ENCODE data around the gene DLGAP1. TPM values are rescaled to one million over a fixed set of nuclear protein-coding genes. Genes with fewer than 3 reads are reported as not detected.

The DLGAP1 gene
- total and polyA plus RNA-seq, 7 experiments from 2014 or later, result 0.32 to 1.0 TPM; not detected in 5

GRCh38 chr18:3932276-3932675 is 522.8 kb downstream of the DLGAP1 start:
- POLR2A ChIA-PET, result no interaction called here
- no peak overlapping the region for H3K27ac ChIP-seq (ENCODE audit: low read depth, low read length)
- Mint-ChIP-seq H3K27me3 (peaks cover 0 to 11% (median 0%) of the 10 kb centered on the region in 5 donors), H3K9me3 (no peaks in the 10 kb centered on the region), H3K4me3 (no peak overlapping the region), H3K27ac (peak overlapping the region in 1 of 9 donors; percentile 17), H3K4me1 (no peaks in the 10 kb centered on the region), H3K36me3 (no peaks in the 10 kb centered on the region)
- no peaks in the 10 kb centered on the region for H3K4me1 ChIP-seq (ENCODE audit: control insufficient read depth in 2 of 2, insufficient read depth in 2 of 2, low read length in 2 of 2)
- H3K36me3 ChIP-seq (ENCODE audit: control insufficient read depth in 2 of 3, insufficient read depth in 3 of 3, low read length in 3 of 3), result no peaks in the 10 kb centered on the region
- no peaks in the 10 kb centered on the region for H3K9me3 ChIP-seq (ENCODE audit: control insufficient read depth in 2 of 3, low read length in 3 of 3)
- intact Hi-C loops (cut with micrococcal nuclease), result no loop called here
- no peaks in the 10 kb centered on the region for H3K27me3 ChIP-seq (ENCODE audit: control insufficient read depth in 2 of 2, insufficient read depth in 2 of 2, low read length in 2 of 2)
- CTCF ChIA-PET, result no interaction called here
- ATAC-seq (no peak), DNase-seq (no peak)
- no peak overlapping the region for H3K4me3 ChIP-seq (ENCODE audit: low read length)

- no peak for ATAC-seq
- intact Hi-C loops (cut with micrococcal nuclease), result no loop called here
- Mint-ChIP-seq H3K27ac (no peak overlapping the region), H3K9me3 (no peaks in the 10 kb centered on the region), H3K4me3 (no peak overlapping the region), H3K36me3 (no peaks in the 10 kb centered on the region), H3K4me1 (no peaks in the 10 kb centered on the region), H3K27me3 (peaks cover 0 to 11% (median 0%) of the 10 kb centered on the region in 5 donors)
- H3K36me3 ChIP-seq (ENCODE audit: control insufficient read depth in 2 of 3, insufficient read depth in 3 of 3, low read length in 3 of 3), result no peaks in the 10 kb centered on the region
- no peak overlapping the region for H3K27ac ChIP-seq (ENCODE audit: low read depth, low read length)
- ChIA-PET CTCF (no interaction called here), POLR2A (no interaction called here)
- H3K4me3 ChIP-seq (ENCODE audit: low read length), result no peak overlapping the region
- no peaks in the 10 kb centered on the region for H3K4me1 ChIP-seq (ENCODE audit: control insufficient read depth in 2 of 2, insufficient read depth in 2 of 2, low read length in 2 of 2)
- no peak for DNase-seq
- H3K9me3 ChIP-seq (ENCODE audit: control insufficient read depth in 2 of 3, low read length in 3 of 3), result no peaks in the 10 kb centered on the region
- H3K27me3 ChIP-seq (ENCODE audit: control insufficient read depth in 2 of 2, insufficient read depth in 2 of 2, low read length in 2 of 2), result no peaks in the 10 kb centered on the region
These were observed 523.5 kb downstream of the DLGAP1 start for GRCh38 chr18:3931542-3932112.

DNA sequence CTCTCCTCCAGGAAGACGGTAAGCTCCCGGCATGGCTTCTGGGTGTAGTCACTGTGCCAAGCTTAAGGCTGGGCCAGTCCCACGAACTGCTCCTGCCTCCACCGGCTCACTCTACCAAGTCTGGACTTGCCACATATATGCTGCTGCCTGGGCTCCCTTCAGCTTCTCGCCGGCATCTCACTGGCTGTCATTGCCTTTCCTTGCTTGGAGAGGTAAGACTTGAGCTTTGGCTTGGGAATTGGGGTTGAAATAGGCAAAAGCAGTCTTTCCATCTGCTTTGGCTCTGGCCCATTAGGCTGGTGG is 524.1 kb downstream of the DLGAP1 start:
- CTCF ChIA-PET, result no interaction called here
- H3K9me3 Mint-ChIP-seq, result no peaks in the 10 kb centered on the region

DNA sequence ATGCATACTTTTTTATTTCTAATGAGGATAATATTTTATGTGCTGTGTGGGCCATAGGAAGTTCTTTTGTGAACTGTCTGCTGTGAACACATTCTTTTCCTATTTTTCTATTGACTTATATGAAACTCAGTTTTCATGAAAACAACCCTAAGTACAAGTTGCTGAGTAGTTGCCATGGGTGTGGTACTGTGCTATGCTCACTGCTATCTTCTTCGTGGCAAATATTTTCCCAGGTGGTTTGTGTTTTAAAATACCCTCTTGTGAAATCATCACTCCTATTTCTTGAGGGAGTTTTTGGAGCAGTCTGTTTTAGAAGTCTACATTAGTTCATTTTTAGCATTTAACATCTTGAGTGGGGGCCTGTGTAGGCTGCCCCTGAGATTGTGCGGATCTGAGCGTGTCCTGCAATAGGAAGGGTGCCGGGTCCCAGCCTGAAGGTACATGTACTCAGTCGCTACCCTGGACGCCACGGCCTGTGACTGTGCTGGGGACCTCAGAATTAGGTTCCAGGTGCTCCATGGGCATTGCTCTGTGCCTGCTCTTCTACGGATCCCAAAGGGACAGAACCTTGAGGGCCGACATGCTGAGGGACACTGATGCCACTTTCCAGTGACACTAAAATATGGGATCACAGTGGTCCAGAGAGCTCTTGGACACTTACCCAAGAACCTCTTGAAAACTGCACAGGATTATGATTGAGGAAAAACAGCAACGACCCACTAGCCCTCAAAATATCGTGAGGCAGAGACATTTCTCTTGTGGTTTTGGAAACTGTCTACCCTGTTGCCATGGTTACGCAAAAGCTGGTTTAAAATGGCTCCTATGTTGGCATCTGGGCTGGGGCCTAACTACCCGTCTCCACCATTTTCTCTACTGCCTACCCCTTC is 524.7 kb downstream of the DLGAP1 start:
- H3K36me3 ChIP-seq (ENCODE audit: control insufficient read depth in 2 of 3, insufficient read depth in 3 of 3, low read length in 3 of 3), result no peaks in the 10 kb centered on the region
- ChIA-PET CTCF (no interaction called here), POLR2A (no interaction called here)
- intact Hi-C loops (cut with micrococcal nuclease), result no loop called here
- H3K4me3 ChIP-seq (ENCODE audit: low read length), result no peak overlapping the region
- Mint-ChIP-seq H3K4me1 (no peaks in the 10 kb centered on the region), H3K36me3 (no peaks in the 10 kb centered on the region), H3K27ac (no peak overlapping the region), H3K4me3 (no peak overlapping the region), H3K9me3 (no peaks in the 10 kb centered on the region), H3K27me3 (peaks cover 0 to 8% (median 4%) of the 10 kb centered on the region in 5 donors)
- H3K27me3 ChIP-seq (ENCODE audit: control insufficient read depth in 2 of 2, insufficient read depth in 2 of 2, low read length in 2 of 2), result no peaks in the 10 kb centered on the region
- no peaks in the 10 kb centered on the region for H3K9me3 ChIP-seq (ENCODE audit: control insufficient read depth in 2 of 3, low read length in 3 of 3)
- H3K4me1 ChIP-seq (ENCODE audit: control insufficient read depth in 2 of 2, insufficient read depth in 2 of 2, low read length in 2 of 2), result no peaks in the 10 kb centered on the region
- ATAC-seq, result no peak
- DNase-seq, result no peak
- H3K27ac ChIP-seq (ENCODE audit: low read depth, low read length), result no peak overlapping the region

More for the DNA sequence above, 524.1 kb downstream of the DLGAP1 start:
- no peak overlapping the region for H3K27ac ChIP-seq (ENCODE audit: low read depth, low read length)
- no peak for ATAC-seq
- H3K4me3 ChIP-seq (ENCODE audit: low read length), result no peak overlapping the region
- H3K27me3 ChIP-seq (ENCODE audit: control insufficient read depth in 2 of 2, insufficient read depth in 2 of 2, low read length in 2 of 2), result no peaks in the 10 kb centered on the region
- DNase-seq, result no peak
- Mint-ChIP-seq H3K27ac (no peak overlapping the region), H3K36me3 (no peaks in the 10 kb centered on the region), H3K4me3 (no peak overlapping the region), H3K4me1 (no peaks in the 10 kb centered on the region), H3K27me3 (peaks cover 0 to 5% (median 0%) of the 10 kb centered on the region in 5 donors)
- intact Hi-C loops (cut with micrococcal nuclease), result no loop called here
- POLR2A ChIA-PET, result no interaction called here
- H3K4me1 ChIP-seq (ENCODE audit: control insufficient read depth in 2 of 2, insufficient read depth in 2 of 2, low read length in 2 of 2), result no peaks in the 10 kb centered on the region
- H3K9me3 ChIP-seq (ENCODE audit: control insufficient read depth in 2 of 3, low read length in 3 of 3), result no peaks in the 10 kb centered on the region
- H3K36me3 ChIP-seq (ENCODE audit: control insufficient read depth in 2 of 3, insufficient read depth in 3 of 3, low read length in 3 of 3), result no peaks in the 10 kb centered on the region

DNA sequence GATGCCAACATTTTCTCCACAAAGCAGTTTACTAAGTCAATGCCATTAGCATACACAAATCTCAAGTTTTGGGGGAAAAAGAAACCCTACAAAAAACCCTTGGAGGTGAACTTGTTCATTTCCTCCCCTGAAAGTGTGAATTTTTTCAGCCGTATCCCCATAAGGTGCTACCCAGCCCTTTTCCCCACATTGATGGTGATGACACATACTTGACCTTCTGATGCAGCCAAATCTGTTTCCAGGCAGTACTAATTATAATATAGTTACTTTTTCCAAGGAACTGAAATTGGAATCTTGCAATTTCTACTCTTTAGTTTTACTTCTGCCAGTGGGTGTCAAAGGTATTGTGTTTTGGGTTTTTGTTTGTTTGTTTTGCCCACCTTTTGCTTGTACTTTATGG is 530.7 kb downstream of the DLGAP1 start:
- POLR2A ChIA-PET, result no interaction called here
- no peaks in the 10 kb centered on the region for H3K36me3 Mint-ChIP-seq

GRCh38 chr18:3923750-3924149 is 531.4 kb downstream of the DLGAP1 start:
- Mint-ChIP-seq H3K27me3 (peaks cover 0 to 19% (median 12%) of the 10 kb centered on the region in 5 donors), H3K4me3 (no peak overlapping the region), H3K4me1 (no peaks in the 10 kb centered on the region), H3K36me3 (no peaks in the 10 kb centered on the region), H3K27ac (no peak overlapping the region), H3K9me3 (no peaks in the 10 kb centered on the region)
- no peak overlapping the region for H3K4me3 ChIP-seq (ENCODE audit: low read length)
- H3K27me3 ChIP-seq (ENCODE audit: control insufficient read depth in 2 of 2, insufficient read depth in 2 of 2, low read length in 2 of 2), result no peaks in the 10 kb centered on the region
- H3K27ac ChIP-seq (ENCODE audit: low read depth, low read length), result no peak overlapping the region
- no peaks in the 10 kb centered on the region for H3K36me3 ChIP-seq (ENCODE audit: control insufficient read depth in 2 of 3, insufficient read depth in 3 of 3, low read length in 3 of 3)
- H3K9me3 ChIP-seq (ENCODE audit: control insufficient read depth in 2 of 3, low read length in 3 of 3), result no peaks in the 10 kb centered on the region
- H3K4me1 ChIP-seq (ENCODE audit: control insufficient read depth in 2 of 2, insufficient read depth in 2 of 2, low read length in 2 of 2), result no peaks in the 10 kb centered on the region
- intact Hi-C loops (cut with micrococcal nuclease), result no loop called here
- no peak for DNase-seq
- ChIA-PET CTCF (no interaction called here), POLR2A (no interaction called here)
- ATAC-seq, result no peak

More for the DNA sequence above, 530.7 kb downstream of the DLGAP1 start:
- no peak overlapping the region for H3K4me3 Mint-ChIP-seq
- no peak for ATAC-seq
- H3K4me1 Mint-ChIP-seq, result no peaks in the 10 kb centered on the region
- peaks cover 0 to 14% (median 12%) of the 10 kb centered on the region in 5 donors for H3K27me3 Mint-ChIP-seq
- no peak for DNase-seq
- no peaks in the 10 kb centered on the region for H3K9me3 Mint-ChIP-seq
- intact Hi-C loops (cut with micrococcal nuclease), result no loop called here
- H3K27ac Mint-ChIP-seq, result no peak overlapping the region
- no peaks in the 10 kb centered on the region for H3K27me3 ChIP-seq (ENCODE audit: control insufficient read depth in 2 of 2, insufficient read depth in 2 of 2, low read length in 2 of 2)
- H3K4me1 ChIP-seq (ENCODE audit: control insufficient read depth in 2 of 2, insufficient read depth in 2 of 2, low read length in 2 of 2), result no peaks in the 10 kb centered on the region
- H3K27ac ChIP-seq (ENCODE audit: low read depth, low read length), result no peak overlapping the region
- no peaks in the 10 kb centered on the region for H3K36me3 ChIP-seq (ENCODE audit: control insufficient read depth in 2 of 3, insufficient read depth in 3 of 3, low read length in 3 of 3)
- CTCF ChIA-PET, result no interaction called here
- H3K4me3 ChIP-seq (ENCODE audit: low read length), result no peak overlapping the region
- H3K9me3 ChIP-seq (ENCODE audit: control insufficient read depth in 2 of 3, low read length in 3 of 3), result no peaks in the 10 kb centered on the region

DNA sequence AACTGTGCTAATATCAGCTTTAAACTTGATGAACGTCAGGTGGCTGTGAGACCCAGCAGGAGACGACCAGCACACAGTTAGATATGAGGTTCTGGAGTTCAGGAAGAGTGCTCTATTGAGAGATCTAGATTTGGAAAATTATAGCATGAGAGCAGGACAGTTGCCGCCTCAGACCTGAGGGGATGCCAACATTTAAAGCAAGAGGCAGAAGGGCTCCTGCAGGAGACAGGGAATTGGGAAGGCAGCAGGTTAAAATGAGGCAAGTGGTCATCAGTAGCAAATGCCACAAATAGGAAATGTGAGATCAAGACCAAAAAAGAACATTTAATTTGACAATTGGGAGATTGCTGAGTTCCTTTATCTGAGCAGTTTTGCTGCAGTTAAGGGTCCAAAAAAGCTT is 533.3 kb downstream of the DLGAP1 start:
- POLR2A ChIA-PET, result no interaction called here
- H3K4me1 Mint-ChIP-seq, result no peaks in the 10 kb centered on the region
- Histone ChIP-seq H3K4me3 (ENCODE audit: low read length) (no peak overlapping the region), H3K36me3 (ENCODE audit: control insufficient read depth in 2 of 3, insufficient read depth in 3 of 3, low read length in 3 of 3) (no peaks in the 10 kb centered on the region), H3K27me3 (ENCODE audit: control insufficient read depth in 2 of 2, insufficient read depth in 2 of 2, low read length in 2 of 2) (no peaks in the 10 kb centered on the region), H3K4me1 (ENCODE audit: control insufficient read depth in 2 of 2, insufficient read depth in 2 of 2, low read length in 2 of 2) (no peaks in the 10 kb centered on the region), H3K27ac (ENCODE audit: low read depth, low read length) (no peak overlapping the region), H3K9me3 (ENCODE audit: control insufficient read depth in 2 of 3, low read length in 3 of 3) (no peaks in the 10 kb centered on the region)
- ATAC-seq, result no peak
- no peak overlapping the region for H3K4me3 Mint-ChIP-seq
- no peak for DNase-seq
- intact Hi-C loops (cut with micrococcal nuclease), result no loop called here
- peaks cover 0 to 23% (median 20%) of the 10 kb centered on the region in 5 donors for H3K27me3 Mint-ChIP-seq
- no peaks in the 10 kb centered on the region for H3K36me3 Mint-ChIP-seq
- H3K9me3 Mint-ChIP-seq, result no peaks in the 10 kb centered on the region
- no peak overlapping the region for H3K27ac Mint-ChIP-seq
- CTCF ChIA-PET, result no interaction called here

Data from naive thymus-derived CD4-positive, alpha-beta T cell (primary cell).